Measurements from ENCODE around the gene PLEKHH1. TPM values are rescaled to one million over a fixed set of nuclear protein-coding genes. Genes with fewer than 3 reads are reported as not detected.

PLEKHH1 gene
- total RNA-seq, 1 experiment from 2014 or later: 27.6 TPM

GRCh38 chr14:67577909-67578749 lies 45.0 kb downstream of the PLEKHH1 start:
- ATAC-seq: no peak
- intact Hi-C loops (cut with micrococcal nuclease): no loop called here
- no peak for DNase-seq (ENCODE audit: low read depth, low spot score)
- peaks cover 0 to 4% of the 10 kb centered on the region in 2 experiments; a peak in 1 of 4 replicates for H3K4me1 ChIP-seq (ENCODE audit: control insufficient read depth in 1 of 2, insufficient read depth in 2 of 2, low read length in 2 of 2)
- H3K9me2 ChIP-seq (ENCODE audit: insufficient read depth): no peaks in the 10 kb centered on the region
- no peaks in the 10 kb centered on the region for H3K27me3 ChIP-seq (ENCODE audit: insufficient read depth, low read length)
- CTCF ChIA-PET: interaction anchor here (1.0 to 2.7 kb wide), 2 partner anchors 51 to 126 kb away, joined by 3 to 7 read pairs; no protein-coding TSS in a partner anchor
- H3K9me3 ChIP-seq (ENCODE audit: control insufficient read depth in 1 of 2, insufficient read depth in 1 of 2, low read depth in 1 of 2, low read length in 2 of 2): no peaks in the 10 kb centered on the region
- no peak overlapping the region for H2AFZ ChIP-seq (ENCODE audit: low read depth, low read length, poor library complexity, severe bottlenecking)
- POLR2A ChIA-PET: no interaction called here
- H3K4me3 ChIP-seq (replicated peaks in 1 of 2; ENCODE audit: low read depth in 1 of 2, low read length in 2 of 2): no peak overlapping the region
- BruUV-seq (replicated peaks): no TSS peak
- no peaks in the 10 kb centered on the region for H3K79me2 ChIP-seq (ENCODE audit: insufficient read depth, low read length)
- TF ChIP-seq EZH2phosphoT487 (IDR thresholded peaks at IDR 0.05; ENCODE audit: borderline replicate concordance): no peak
- no peak for TF ChIP-seq CBX3 (IDR thresholded peaks at IDR 0.05; ENCODE audit: low read depth)
- TF ChIP-seq, protein P1, sequence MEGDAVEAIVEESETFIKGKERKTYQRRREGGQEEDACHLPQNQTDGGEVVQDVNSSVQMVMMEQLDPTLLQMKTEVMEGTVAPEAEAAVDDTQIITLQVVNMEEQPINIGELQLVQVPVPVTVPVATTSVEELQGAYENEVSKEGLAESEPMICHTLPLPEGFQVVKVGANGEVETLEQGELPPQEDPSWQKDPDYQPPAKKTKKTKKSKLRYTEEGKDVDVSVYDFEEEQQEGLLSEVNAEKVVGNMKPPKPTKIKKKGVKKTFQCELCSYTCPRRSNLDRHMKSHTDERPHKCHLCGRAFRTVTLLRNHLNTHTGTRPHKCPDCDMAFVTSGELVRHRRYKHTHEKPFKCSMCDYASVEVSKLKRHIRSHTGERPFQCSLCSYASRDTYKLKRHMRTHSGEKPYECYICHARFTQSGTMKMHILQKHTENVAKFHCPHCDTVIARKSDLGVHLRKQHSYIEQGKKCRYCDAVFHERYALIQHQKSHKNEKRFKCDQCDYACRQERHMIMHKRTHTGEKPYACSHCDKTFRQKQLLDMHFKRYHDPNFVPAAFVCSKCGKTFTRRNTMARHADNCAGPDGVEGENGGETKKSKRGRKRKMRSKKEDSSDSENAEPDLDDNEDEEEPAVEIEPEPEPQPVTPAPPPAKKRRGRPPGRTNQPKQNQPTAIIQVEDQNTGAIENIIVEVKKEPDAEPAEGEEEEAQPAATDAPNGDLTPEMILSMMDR (IDR thresholded peaks at IDR 0.05 in 2 of 3, conservative IDR thresholded peaks at IDR 0.05 in 1 of 3; ENCODE audit: borderline replicate concordance in 1 of 3, insufficient read depth in 1 of 3, low read depth in 2 of 3, low read length in 2 of 3): no peak
- TF ChIP-seq ZBTB33 (IDR thresholded peaks at IDR 0.05; ENCODE audit: extremely low read depth, insufficient replicate concordance, low read length): no peak
- TF ChIP-seq MAX (IDR thresholded peaks at IDR 0.05): no peak
- TF ChIP-seq JUND (IDR thresholded peaks at IDR 0.05): no peak
- TF ChIP-seq SP1 (IDR thresholded peaks at IDR 0.05; ENCODE audit: low read depth): no peak
- no peak for TF ChIP-seq ZNF274 (IDR thresholded peaks at IDR 0.05; ENCODE audit: low read depth, low read length)
- no peak for TF ChIP-seq CEBPB (IDR thresholded peaks at IDR 0.05; ENCODE audit: low read depth)
- no peaks in the 10 kb centered on the region for H4K20me1 ChIP-seq (ENCODE audit: insufficient read depth)
- H3K27ac ChIP-seq (ENCODE audit: low read depth, low read length): no peak overlapping the region
- no peak overlapping the region for H3K4me2 ChIP-seq (ENCODE audit: low read length)
- no peak overlapping the region for H3K9ac ChIP-seq (ENCODE audit: low read length)
- peaks cover 0 to 9% of the 10 kb centered on the region in 2 experiments; a peak in 2 of 4 replicates for H3K36me3 ChIP-seq (ENCODE audit: control insufficient read depth in 1 of 2, insufficient read depth in 2 of 2, low read length in 2 of 2)
- RAD21 ChIA-PET (ENCODE audit: low non-redundant PET in 1 of 2, low total read pairs in 2 of 2, uncharacterized antibody in 2 of 2, unreplicated experiment in 2 of 2): no interaction called here
